Fibroblast of mammary gland (primary cell): ENCODE data around the gene B4GALNT3.

ENCODE experiments used
- DNase-seq: peaks from one replicate; pipeline ENCODE4 v3.0.0-alpha.2; 2010; ENCODE audit warnings: low read depth
- H3K4me3 ChIP-seq: 2 replicates; pipeline ENCODE4 v1.5.1; 2011; ENCODE audit warnings: low read depth, mild to moderate bottlenecking, low read length, moderate library complexity; ENCODE audit not compliant: control insufficient read depth
- TF ChIP-seq, protein P1 (sequence below): conservative IDR thresholded peaks from 2 replicates; pipeline ENCODE4 v1.5.1; 2011; ENCODE audit warnings: low read depth, low read length, inconsistent platforms; ENCODE audit not compliant: control insufficient read depth, insufficient read depth

Gene B4GALNT3

DNA sequence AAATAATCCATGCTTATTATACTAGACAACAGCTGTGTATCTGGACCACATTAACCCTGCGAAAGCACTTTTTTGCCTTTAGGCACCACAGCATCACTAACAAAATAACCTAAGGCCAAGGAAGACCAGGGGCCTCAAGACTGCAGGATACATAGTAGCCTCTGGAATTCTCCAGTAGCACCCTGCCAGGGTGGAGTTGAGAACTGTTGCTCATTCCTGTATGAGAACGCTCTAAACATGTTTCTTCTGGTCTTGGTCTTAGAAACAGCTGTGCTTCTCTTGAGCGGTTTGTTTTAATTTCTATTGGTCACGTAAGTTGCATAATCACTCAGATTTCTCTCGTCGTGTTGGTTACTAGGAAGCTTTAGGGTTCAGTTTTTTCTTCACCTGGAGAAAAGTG, 7.9 kb downstream of the B4GALNT3 start:
- DNase-seq: no peak
- TF ChIP-seq, protein P1, sequence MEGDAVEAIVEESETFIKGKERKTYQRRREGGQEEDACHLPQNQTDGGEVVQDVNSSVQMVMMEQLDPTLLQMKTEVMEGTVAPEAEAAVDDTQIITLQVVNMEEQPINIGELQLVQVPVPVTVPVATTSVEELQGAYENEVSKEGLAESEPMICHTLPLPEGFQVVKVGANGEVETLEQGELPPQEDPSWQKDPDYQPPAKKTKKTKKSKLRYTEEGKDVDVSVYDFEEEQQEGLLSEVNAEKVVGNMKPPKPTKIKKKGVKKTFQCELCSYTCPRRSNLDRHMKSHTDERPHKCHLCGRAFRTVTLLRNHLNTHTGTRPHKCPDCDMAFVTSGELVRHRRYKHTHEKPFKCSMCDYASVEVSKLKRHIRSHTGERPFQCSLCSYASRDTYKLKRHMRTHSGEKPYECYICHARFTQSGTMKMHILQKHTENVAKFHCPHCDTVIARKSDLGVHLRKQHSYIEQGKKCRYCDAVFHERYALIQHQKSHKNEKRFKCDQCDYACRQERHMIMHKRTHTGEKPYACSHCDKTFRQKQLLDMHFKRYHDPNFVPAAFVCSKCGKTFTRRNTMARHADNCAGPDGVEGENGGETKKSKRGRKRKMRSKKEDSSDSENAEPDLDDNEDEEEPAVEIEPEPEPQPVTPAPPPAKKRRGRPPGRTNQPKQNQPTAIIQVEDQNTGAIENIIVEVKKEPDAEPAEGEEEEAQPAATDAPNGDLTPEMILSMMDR: no peak

DNA sequence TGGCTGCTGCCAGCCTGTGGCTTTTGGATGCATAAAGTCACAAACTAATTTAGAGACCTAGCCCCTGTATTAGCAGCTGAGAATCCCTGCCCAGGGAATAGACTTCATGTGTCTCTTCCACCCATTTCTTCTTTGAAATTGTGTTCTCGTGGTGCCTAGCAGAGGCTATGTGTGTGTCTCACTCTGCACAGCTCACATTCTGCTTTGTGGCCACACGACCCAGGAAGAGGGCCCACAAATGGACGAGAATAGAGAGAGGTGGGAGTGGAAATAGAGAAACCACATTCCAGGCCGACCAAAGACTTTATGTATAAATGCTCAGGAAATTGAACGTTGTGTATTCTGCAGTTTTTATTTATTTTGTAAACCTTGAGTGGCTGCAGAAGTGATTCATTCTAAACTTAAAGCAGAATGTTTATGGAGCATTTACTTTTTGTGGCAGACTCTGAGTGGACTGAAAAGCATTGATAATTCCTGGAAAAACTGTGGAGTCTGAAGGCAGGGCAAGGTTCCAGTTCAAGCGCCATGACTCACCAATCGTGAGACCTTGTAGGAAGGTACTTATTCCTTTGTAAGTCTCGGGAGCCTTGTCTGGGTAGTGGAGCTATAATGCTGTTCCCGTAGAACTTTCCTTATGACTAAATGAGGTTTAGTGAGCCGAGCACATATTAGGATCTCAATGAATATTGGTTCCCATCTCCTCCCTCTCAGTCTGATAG, 9.1 kb downstream of the B4GALNT3 start:
- no peak overlapping the region for H3K4me3 ChIP-seq
- TF ChIP-seq, protein P1: no peak
- peak; percentile 7 for DNase-seq

More for the DNA sequence above, 7.9 kb downstream of the B4GALNT3 start:
- no peak overlapping the region for H3K4me3 ChIP-seq

DNA sequence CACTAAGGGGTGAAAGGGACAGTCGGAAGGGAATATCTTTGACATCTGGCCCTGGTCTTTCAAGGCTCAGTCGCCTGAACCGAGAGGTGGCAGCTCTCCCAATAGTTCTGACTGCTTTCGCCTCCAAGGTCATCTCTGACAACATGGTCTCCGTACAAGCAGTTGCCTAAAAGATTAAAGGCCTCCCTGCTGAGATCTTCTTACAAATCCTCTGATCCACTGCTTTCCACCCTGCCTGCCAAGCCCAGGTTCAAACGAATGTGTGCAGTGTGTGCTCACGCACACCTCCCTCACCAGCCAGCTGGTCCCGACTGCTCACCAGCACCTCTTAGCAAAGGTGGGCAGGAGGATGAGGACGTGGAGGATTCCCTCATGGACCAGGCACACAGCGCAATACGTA, 10.4 kb downstream of the B4GALNT3 start:
- TF ChIP-seq, protein P1: no peak
- H3K4me3 ChIP-seq: no peak overlapping the region
- DNase-seq: no peak

DNA sequence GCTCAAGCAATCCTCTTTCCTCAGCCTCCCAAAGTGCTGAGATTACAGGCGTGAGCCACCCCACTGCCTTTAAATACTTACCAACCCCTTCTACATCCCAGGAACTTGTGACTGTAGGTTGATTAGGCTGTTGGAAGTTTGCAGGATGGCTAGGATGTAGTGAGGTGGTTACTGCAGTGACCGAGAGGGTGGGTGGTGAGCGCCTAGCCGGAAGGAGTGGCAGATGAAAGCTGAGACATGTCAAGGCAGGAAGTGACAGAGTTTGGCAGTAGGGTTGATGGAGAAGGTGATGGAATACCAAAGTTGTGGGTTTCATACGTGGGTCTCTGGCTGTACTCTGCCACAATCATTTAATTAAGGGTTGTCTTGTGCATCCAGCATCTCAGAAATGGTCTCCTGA, 13.5 kb downstream of the B4GALNT3 start:
- TF ChIP-seq, protein P1: no peak
- no peak overlapping the region for H3K4me3 ChIP-seq
- no peak for DNase-seq

DNA sequence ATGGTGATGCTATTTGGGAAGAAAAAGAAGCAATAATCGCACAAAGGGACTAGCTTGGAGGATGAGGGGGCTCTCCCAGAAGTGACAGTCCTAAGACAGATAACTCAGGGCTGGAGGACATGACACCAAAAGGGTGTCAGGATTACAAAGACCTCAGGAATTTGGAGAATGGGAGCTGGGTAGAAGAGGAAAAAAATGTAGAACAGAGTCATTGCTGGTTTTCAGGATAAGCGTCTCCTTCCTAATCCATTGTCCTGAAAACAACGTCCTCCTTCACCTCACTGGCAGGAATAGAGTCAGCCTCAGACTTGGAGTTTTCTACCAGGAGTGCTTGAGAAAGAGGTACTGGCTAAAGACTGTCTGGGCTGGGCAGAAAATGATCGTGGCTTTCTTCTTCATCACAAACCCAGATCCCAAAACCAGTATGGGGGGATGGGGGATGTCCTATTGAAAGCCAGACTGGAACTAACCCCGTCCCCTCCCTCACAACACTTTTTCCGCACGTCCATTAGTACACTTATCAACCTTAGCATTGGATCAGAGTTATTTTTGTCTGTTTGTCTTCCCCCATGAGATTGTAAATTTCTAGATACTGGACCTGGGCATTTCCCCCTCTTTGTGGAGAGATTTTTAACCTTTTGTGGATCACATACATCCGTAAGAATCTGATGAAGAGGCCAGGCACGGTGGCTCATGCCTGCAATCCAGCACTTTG, 14.3 kb downstream of the B4GALNT3 start:
- TF ChIP-seq, protein P1: no peak
- H3K4me3 ChIP-seq: no peak overlapping the region
- no peak for DNase-seq

DNA sequence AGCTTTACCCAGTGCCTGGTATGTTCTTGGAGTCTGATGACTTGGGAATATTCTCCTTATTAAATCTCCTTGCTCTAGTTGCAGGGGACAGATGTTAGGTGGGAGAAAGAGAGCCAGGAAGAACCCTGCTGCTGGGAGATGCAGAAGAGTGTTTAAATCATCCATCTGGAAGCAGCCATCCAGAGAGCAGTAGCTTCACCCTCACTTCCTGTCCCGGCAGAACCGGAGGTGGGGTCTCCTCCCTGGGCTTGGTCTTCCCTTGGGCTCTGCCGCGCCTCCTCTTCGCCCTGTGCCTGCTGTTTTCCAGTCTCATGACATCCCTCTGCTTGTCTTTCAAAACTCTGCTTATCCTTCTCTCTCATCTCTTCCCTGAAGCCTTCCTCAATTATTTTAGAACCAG, 15.5 kb downstream of the B4GALNT3 start:
- no peak overlapping the region for H3K4me3 ChIP-seq
- TF ChIP-seq, protein P1: no peak
- no peak for DNase-seq
